ENCODE measurements around the gene COX6B2. TPM values are rescaled to one million over a fixed set of nuclear protein-coding genes. Genes with fewer than 3 reads are reported as not detected.

Gene COX6B2
- total and polyA plus RNA-seq, 3 experiments from 2014 or later = not detected

DNA sequence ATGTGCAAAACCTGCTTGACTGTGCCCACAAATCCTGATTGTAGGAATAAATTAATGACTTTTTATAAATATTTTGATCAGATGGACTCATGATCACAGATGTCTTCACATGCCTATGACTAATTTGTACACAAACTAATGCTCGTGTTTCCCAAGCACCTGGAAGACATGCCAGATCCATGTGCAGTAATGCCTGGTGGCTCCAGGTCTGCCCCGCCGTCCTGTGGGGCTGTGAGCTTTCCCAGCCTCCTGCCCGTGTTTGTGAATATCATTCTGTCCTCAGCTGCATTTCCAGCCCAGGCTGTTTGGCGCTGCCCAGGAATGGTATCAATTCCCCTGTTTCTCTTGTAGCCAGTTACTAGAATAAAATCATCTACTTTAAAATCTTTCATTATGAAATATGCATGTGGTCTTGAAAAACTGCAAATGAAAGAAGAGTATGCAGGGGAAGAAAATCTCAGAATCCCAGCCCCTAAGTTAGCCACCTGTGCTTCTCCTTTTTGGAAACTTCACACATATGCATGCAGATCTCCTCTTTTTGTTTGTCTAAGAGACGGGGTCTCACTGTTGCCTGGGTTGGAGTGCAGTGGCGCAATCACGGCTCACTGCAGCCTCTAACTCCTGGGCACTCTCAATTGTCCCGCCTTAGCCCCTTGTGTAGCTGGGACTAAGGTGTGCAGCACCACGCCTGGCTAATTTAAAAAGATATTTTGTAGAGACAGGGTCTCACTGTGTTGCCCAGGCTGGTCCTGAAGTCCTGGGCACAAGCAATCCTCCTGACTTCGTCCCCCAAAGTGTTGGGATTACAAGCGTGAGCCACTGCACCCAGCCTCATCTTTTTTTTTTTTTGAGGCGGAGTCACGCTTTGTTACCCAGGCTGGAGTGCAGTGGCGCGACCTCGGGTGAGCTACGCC, 37.4 kb upstream of the COX6B2 start:
- H3K4me3 Mint-ChIP-seq = peak overlapping the region in 1 of 7 donors; percentile 40
- peaks cover 35 to 50% (median 41%) of the 10 kb centered on the region in 3 donors for H3K4me1 Mint-ChIP-seq
- H3K9me3 Mint-ChIP-seq = no peaks in the 10 kb centered on the region
- no peaks in the 10 kb centered on the region for H3K27me3 ChIP-seq (ENCODE audit: insufficient read depth, low read length, poor library complexity, severe bottlenecking)
- H3K4me1 ChIP-seq (ENCODE audit: insufficient read depth, low read length) = peaks cover 33% of the 10 kb centered on the region
- peak overlapping the region in 1 of 8 donors; percentile 99 for H3K27ac Mint-ChIP-seq
- H3K27ac ChIP-seq (ENCODE audit: low read depth, low read length) = no peak overlapping the region
- ChIA-PET CTCF (interaction anchor here (1.7 kb wide), 1 partner anchor 90 kb away, joined by 4 read pairs; no protein-coding TSS in a partner anchor), POLR2A (interaction anchor here (1.0 to 1.8 kb wide), 2 partner anchors 8 to 15 kb away, joined by 3 to 10 read pairs; partner anchors contain the start of gene UBE2S)
- H3K4me3 ChIP-seq (ENCODE audit: low read length) = no peak overlapping the region
- no peaks in the 10 kb centered on the region for H3K9me3 ChIP-seq (ENCODE audit: low read length)
- H3K36me3 ChIP-seq (ENCODE audit: insufficient read depth, low read length) = peaks cover 22% of the 10 kb centered on the region
- peaks cover 0 to 56% (median 0%) of the 10 kb centered on the region in 3 donors for H3K36me3 Mint-ChIP-seq
- H3K27me3 Mint-ChIP-seq = peaks cover 0 to 3% of the 10 kb centered on the region in 2 donors
- no peak for DNase-seq

DNA sequence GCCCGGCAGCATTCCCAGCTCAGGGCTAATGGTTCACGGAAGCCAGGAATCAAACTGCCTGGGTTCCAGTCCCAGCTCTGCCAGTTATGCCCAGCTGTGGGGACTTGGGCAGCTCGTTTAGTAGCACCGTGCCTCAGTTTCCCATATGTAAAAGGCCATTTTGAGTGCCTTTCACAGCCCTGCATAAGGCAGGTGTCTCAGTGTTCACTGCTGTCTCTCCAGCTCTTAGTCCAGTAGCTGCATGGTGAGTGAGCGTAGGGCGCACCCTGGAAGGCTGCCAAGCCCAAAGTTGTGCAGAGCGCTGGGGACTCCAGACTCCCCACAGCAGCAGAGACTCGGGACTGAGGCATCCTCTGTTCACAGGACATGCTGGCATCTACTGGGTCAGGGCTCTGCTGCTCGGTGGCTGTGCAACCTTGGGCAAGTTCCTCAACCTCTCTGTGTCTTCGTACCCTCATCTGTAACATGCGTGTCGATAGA, 36.7 kb upstream of the COX6B2 start:
- Mint-ChIP-seq H3K4me3 (peak overlapping the region in 1 of 7 donors; percentile 89), H3K4me1 (peaks cover 42 to 57% (median 48%) of the 10 kb centered on the region in 3 donors), H3K36me3 (peaks cover 0 to 64% (median 4%) of the 10 kb centered on the region in 3 donors), H3K27me3 (peaks cover 0 to 3% of the 10 kb centered on the region in 2 donors), H3K27ac (peak overlapping the region in 3 of 8 donors; percentile 22 to 99 (median 37)), H3K9me3 (no peaks in the 10 kb centered on the region)
- Histone ChIP-seq H3K27me3 (ENCODE audit: insufficient read depth, low read length, poor library complexity, severe bottlenecking) (no peaks in the 10 kb centered on the region), H3K4me3 (ENCODE audit: low read length) (no peak overlapping the region), H3K4me1 (ENCODE audit: insufficient read depth, low read length) (peaks cover 39% of the 10 kb centered on the region), H3K27ac (ENCODE audit: low read depth, low read length) (no peak overlapping the region), H3K9me3 (ENCODE audit: low read length) (no peaks in the 10 kb centered on the region), H3K36me3 (ENCODE audit: insufficient read depth, low read length) (peaks cover 28% of the 10 kb centered on the region)
- CTCF ChIA-PET = interaction anchor here (1.0 to 1.7 kb wide), 2 partner anchors 9 to 90 kb away, joined by 3 to 4 read pairs; no protein-coding TSS in a partner anchor
- POLR2A ChIA-PET = interaction anchor here (1.0 to 1.8 kb wide), 2 partner anchors 9 to 16 kb away, joined by 3 to 10 read pairs; partner anchors contain the start of gene UBE2S
- DNase-seq = no peak

- ChIA-PET CTCF (interaction anchor here (1.0 to 1.7 kb wide), 6 partner anchors 10 to 249 kb away, joined by 3 to 5 read pairs (median 4); partner anchors contain the start of gene HSPBP1), POLR2A (interaction anchor here (1.8 to 2.1 kb wide), 2 partner anchors 16 to 17 kb away, joined by 10 to 12 read pairs; partner anchors contain the start of gene UBE2S)
- DNase-seq = no peak
- H3K4me1 Mint-ChIP-seq = peaks cover 42 to 61% (median 52%) of the 10 kb centered on the region in 3 donors
- H3K27me3 Mint-ChIP-seq = peaks cover 0 to 7% of the 10 kb centered on the region in 2 donors
- Histone ChIP-seq H3K4me3 (ENCODE audit: low read length) (no peak overlapping the region), H3K27ac (ENCODE audit: low read depth, low read length) (no peak overlapping the region), H3K36me3 (ENCODE audit: insufficient read depth, low read length) (peaks cover 28% of the 10 kb centered on the region), H3K27me3 (ENCODE audit: insufficient read depth, low read length, poor library complexity, severe bottlenecking) (no peaks in the 10 kb centered on the region), H3K9me3 (ENCODE audit: low read length) (no peaks in the 10 kb centered on the region), H3K4me1 (ENCODE audit: insufficient read depth, low read length) (peaks cover 39% of the 10 kb centered on the region)
- peak overlapping the region in 2 of 7 donors; percentile 9 to 89 for H3K4me3 Mint-ChIP-seq
- peak overlapping the region in 7 of 8 donors; percentile 17 to 99 (median 49) for H3K27ac Mint-ChIP-seq
- no peaks in the 10 kb centered on the region for H3K9me3 Mint-ChIP-seq
- H3K36me3 Mint-ChIP-seq = peaks cover 3 to 71% (median 5%) of the 10 kb centered on the region in 3 donors
Measured at GRCh38 chr19:55390461-55390880, 36.0 kb upstream of the COX6B2 start.

- no peaks in the 10 kb centered on the region for H3K9me3 Mint-ChIP-seq
- H3K27ac Mint-ChIP-seq = peak overlapping the region; percentile 33 to 99 (median 62)
- Histone ChIP-seq H3K9me3 (ENCODE audit: low read length) (no peaks in the 10 kb centered on the region), H3K4me1 (ENCODE audit: insufficient read depth, low read length) (peaks cover 44% of the 10 kb centered on the region), H3K27ac (ENCODE audit: low read depth, low read length) (no peak overlapping the region), H3K4me3 (ENCODE audit: low read length) (no peak overlapping the region), H3K27me3 (ENCODE audit: insufficient read depth, low read length, poor library complexity, severe bottlenecking) (no peaks in the 10 kb centered on the region), H3K36me3 (ENCODE audit: insufficient read depth, low read length) (peaks cover 28% of the 10 kb centered on the region)
- POLR2A ChIA-PET = interaction anchor here (0.6 to 2.1 kb wide), 2 partner anchors 16 to 17 kb away, joined by 11 to 12 read pairs; partner anchors contain the start of gene UBE2S
- peaks cover 3 to 73% (median 5%) of the 10 kb centered on the region in 3 donors for H3K36me3 Mint-ChIP-seq
- DNase-seq = no peak
- peaks cover 0 to 10% of the 10 kb centered on the region in 2 donors for H3K27me3 Mint-ChIP-seq
- H3K4me3 Mint-ChIP-seq = peak overlapping the region in 5 of 7 donors; percentile 11 to 98 (median 34)
- CTCF ChIA-PET = interaction anchor here (1.0 to 1.7 kb wide), 7 partner anchors 11 to 248 kb away, joined by 3 to 5 read pairs (median 4); partner anchors contain the start of gene HSPBP1
- peaks cover 49 to 67% (median 56%) of the 10 kb centered on the region in 3 donors for H3K4me1 Mint-ChIP-seq
Measured at GRCh38 chr19:55389386-55390317, 35.1 kb upstream of the COX6B2 start.

DNA sequence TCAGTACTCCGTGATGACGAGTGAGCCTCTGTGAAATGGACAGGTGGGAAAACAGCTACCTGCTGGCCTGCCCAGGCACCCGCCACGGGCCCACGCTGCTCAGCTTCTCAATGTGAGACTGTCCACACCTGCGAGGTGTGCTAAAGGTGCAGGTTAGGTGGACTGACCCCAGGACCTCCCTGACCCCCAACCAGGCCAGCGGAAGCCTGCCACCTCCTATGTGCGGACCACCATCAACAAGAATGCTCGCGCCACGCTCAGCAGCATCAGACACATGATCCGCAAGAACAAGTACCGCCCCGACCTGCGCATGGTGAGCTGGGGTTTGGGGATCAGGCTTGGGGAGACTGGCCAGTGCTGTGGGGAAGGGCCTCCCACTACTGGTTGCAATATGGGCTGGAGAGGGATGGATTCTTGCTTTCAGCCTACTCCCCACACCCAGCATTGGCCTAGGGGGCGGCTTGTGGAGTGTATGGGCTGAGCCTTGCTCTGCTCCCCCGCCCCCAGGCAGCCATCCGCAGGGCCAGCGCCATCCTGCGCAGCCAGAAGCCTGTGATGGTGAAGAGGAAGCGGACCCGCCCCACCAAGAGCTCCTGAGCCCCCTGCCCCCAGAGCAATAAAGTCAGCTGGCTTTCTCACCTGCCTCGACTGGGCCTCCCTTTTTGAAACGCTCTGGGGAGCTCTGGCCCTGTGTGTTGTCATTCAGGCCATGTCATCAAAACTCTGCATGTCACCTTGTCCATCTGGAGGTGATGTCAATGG, 33.4 kb upstream of the COX6B2 start:
- CTCF ChIA-PET = interaction anchor here (1.2 kb wide), 1 partner anchor 30 kb away, joined by 5 read pairs; no protein-coding TSS in a partner anchor
- peak overlapping the region; percentile 97 to 100 (median 99) for H3K4me3 Mint-ChIP-seq

DNA sequence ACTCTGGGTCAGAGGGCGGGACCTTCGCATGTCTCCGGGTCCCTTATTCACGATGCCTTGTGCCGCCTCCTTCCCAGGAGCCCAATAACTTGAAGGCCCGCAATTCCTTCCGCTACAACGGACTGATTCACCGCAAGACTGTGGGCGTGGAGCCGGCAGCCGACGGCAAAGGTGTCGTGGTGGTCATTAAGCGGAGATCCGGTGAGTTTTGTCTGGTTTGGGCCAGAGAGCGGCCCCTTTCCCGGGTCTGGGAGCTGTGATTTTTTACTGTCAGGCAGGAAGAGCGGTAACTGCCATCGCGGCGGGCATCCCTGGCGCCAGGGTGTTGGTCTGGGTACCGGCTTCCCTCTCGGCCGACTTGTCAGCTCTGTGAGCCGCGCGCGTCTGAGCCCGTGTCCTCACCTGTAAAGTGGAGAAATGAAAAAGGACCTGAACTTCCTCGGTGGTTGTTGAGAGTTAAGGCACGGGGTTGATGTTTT, 32.0 kb upstream of the COX6B2 start:
- Mint-ChIP-seq H3K4me3 (peak overlapping the region; percentile 97 to 100 (median 99)), H3K4me1 (peaks cover 62 to 86% (median 72%) of the 10 kb centered on the region in 3 donors), H3K27ac (peak overlapping the region; percentile 97 to 100 (median 99)), H3K36me3 (peaks cover 3 to 61% (median 5%) of the 10 kb centered on the region in 3 donors), H3K9me3 (no peaks in the 10 kb centered on the region), H3K27me3 (peaks cover 0 to 10% of the 10 kb centered on the region in 2 donors)
- peak overlapping the region; percentile 99 for H3K27ac ChIP-seq (ENCODE audit: low read depth, low read length)
- DNase-seq = no peak
- no peaks in the 10 kb centered on the region for H3K27me3 ChIP-seq (ENCODE audit: insufficient read depth, low read length, poor library complexity, severe bottlenecking)
- ChIA-PET POLR2A (interaction anchor here (1.0 to 2.6 kb wide), 2 partner anchors 19 to 21 kb away, joined by 3 to 14 read pairs; partner anchors contain the start of gene UBE2S), CTCF (no interaction called here)
- peaks cover 28% of the 10 kb centered on the region for H3K36me3 ChIP-seq (ENCODE audit: insufficient read depth, low read length)
- H3K4me3 ChIP-seq (ENCODE audit: low read length) = peak overlapping the region; percentile 99
- H3K4me1 ChIP-seq (ENCODE audit: insufficient read depth, low read length) = peaks cover 57% of the 10 kb centered on the region
- no peaks in the 10 kb centered on the region for H3K9me3 ChIP-seq (ENCODE audit: low read length)

More for the DNA sequence above, 33.4 kb upstream of the COX6B2 start:
- peaks cover 28% of the 10 kb centered on the region for H3K36me3 ChIP-seq (ENCODE audit: insufficient read depth, low read length)
- no peaks in the 10 kb centered on the region for H3K9me3 ChIP-seq (ENCODE audit: low read length)
- peaks cover 54% of the 10 kb centered on the region for H3K4me1 ChIP-seq (ENCODE audit: insufficient read depth, low read length)
- peaks cover 0 to 10% of the 10 kb centered on the region in 2 donors for H3K27me3 Mint-ChIP-seq
- peak overlapping the region; percentile 99 for H3K4me3 ChIP-seq (ENCODE audit: low read length)
- peak overlapping the region; percentile 99 for H3K27ac ChIP-seq (ENCODE audit: low read depth, low read length)
- H3K27ac Mint-ChIP-seq = peak overlapping the region; percentile 51 to 100 (median 99)
- peaks cover 52 to 78% (median 65%) of the 10 kb centered on the region in 3 donors for H3K4me1 Mint-ChIP-seq
- H3K27me3 ChIP-seq (ENCODE audit: insufficient read depth, low read length, poor library complexity, severe bottlenecking) = no peaks in the 10 kb centered on the region
- DNase-seq = no peak
- H3K36me3 Mint-ChIP-seq = peaks cover 3 to 70% (median 5%) of the 10 kb centered on the region in 3 donors
- no peaks in the 10 kb centered on the region for H3K9me3 Mint-ChIP-seq
- POLR2A ChIA-PET = interaction anchor here (2.1 to 2.6 kb wide), 2 partner anchors 19 kb away, joined by 12 to 14 read pairs; partner anchors contain the start of gene UBE2S

Measured in CD8-positive, alpha-beta memory T cell (primary cell).